IMR-90 (cell line): ENCODE results near the gene NRIP1. TPM values are rescaled to one million over a fixed set of nuclear protein-coding genes. Genes with fewer than 3 reads are reported as not detected.

Experiments used
- ATAC-seq: fragments of 200-7000 bp; cut with Tn5 transposase; 2 replicates; pipeline ENCODE4 v1.9.1; 2020; ENCODE audit warnings: low read depth, mild to moderate bottlenecking, moderate library complexity
- BruUV-seq: library from RNA; stranded (reverse); fragments of 400-500 nt; replicated peaks from 2 replicates; lab custom pipeline; 2021; lab: Mats Ljungman, UMichigan
- CTCF ChIA-PET: fragments of 300-600 bp; formaldehyde crosslinking; extraction: SDS; loops from one replicate; lab custom pipeline; 2021; ENCODE audit warnings: antibody characterized with exemption; lab: Yijun Ruan, JAX
- POLR2A ChIA-PET: fragments of 300-600 bp; sonication (Branson Sonifier 250); formaldehyde crosslinking; loops from one replicate; lab custom pipeline; 2022; ENCODE audit warnings: antibody characterized with exemption; ENCODE audit not compliant: unreplicated experiment; lab: Charles Lee
- DNase-seq: peaks from one replicate; pipeline ENCODE4 v3.0.0; 2013
- H2AFZ ChIP-seq: replicated peaks from 2 replicates; pipeline ENCODE3; 2013; ENCODE audit warnings: low read length, mild to moderate bottlenecking; ENCODE audit not compliant: poor library complexity
- H2AK5ac ChIP-seq: 2 replicates; pipeline ENCODE4 v1.6.1; 2013; ENCODE audit warnings: low read depth, low read length, inconsistent platforms
- H2AK9ac ChIP-seq: replicated peaks from 2 replicates; pipeline ENCODE3; 2013; ENCODE audit warnings: mild to moderate bottlenecking, low read depth, low read length, moderate library complexity; ENCODE audit not compliant: poor library complexity
- H2BK120ac ChIP-seq: 2 replicates; pipeline ENCODE4 v1.6.1; 2013; ENCODE audit warnings: low read depth, low read length, inconsistent platforms
- H2BK15ac ChIP-seq: 3 replicates; pipeline ENCODE4 v1.6.1; 2013; ENCODE audit warnings: low read depth, low read length, inconsistent platforms
- H2BK20ac ChIP-seq: 2 replicates; pipeline ENCODE4 v1.6.1; 2013; ENCODE audit warnings: low read depth, mild to moderate bottlenecking, inconsistent platforms, low read length, moderate library complexity
- H2BK5ac ChIP-seq: 2 replicates; pipeline ENCODE4 v1.6.1; 2013; ENCODE audit warnings: mild to moderate bottlenecking, low read depth, low read length, inconsistent platforms; ENCODE audit not compliant: poor library complexity, severe bottlenecking
- H3K14ac ChIP-seq: replicated peaks from 2 replicates; pipeline ENCODE4 v1.6.1; 2013; ENCODE audit warnings: low read depth, low read length, inconsistent platforms
- H3K18ac ChIP-seq: 2 replicates; pipeline ENCODE4 v1.6.1; 2013; ENCODE audit warnings: low read depth, low read length, control low read depth
- H3K23ac ChIP-seq: 2 replicates; pipeline ENCODE4 v1.6.1; 2013; ENCODE audit warnings: low read depth, low read length, inconsistent platforms
- H3K27ac ChIP-seq: 2 replicates; pipeline ENCODE4 v1.5.1; 2013; ENCODE audit warnings: mild to moderate bottlenecking, control low read depth, low read length; ENCODE audit not compliant: insufficient read depth
- H3K27me3 ChIP-seq: 2 replicates; pipeline ENCODE4 v1.6.1; 2013; ENCODE audit warnings: low read length; ENCODE audit not compliant: control insufficient read depth, insufficient read depth
- H3K36me3 ChIP-seq: 2 replicates; pipeline ENCODE4 v1.6.1; 2013; ENCODE audit warnings: low read length, mixed read lengths; ENCODE audit not compliant: control insufficient read depth, insufficient read depth
- H3K4ac ChIP-seq: 2 replicates; pipeline ENCODE4 v1.6.1; 2013; ENCODE audit warnings: low read depth, low read length, inconsistent platforms
- H3K4me1 ChIP-seq: 2 replicates; pipeline ENCODE4 v1.6.1; 2013; ENCODE audit warnings: low read length, mixed read lengths; ENCODE audit not compliant: control insufficient read depth, insufficient read depth
- H3K4me2 ChIP-seq: 2 replicates; pipeline ENCODE4 v1.6.1; 2013; ENCODE audit warnings: low read depth, mild to moderate bottlenecking, control low read depth, low read length, moderate library complexity
- H3K4me3 ChIP-seq: 2 replicates; pipeline ENCODE4 v1.5.1; 2013; ENCODE audit warnings: low read depth, mild to moderate bottlenecking, control low read depth, low read length, moderate library complexity; ENCODE audit not compliant: insufficient read depth
- H3K56ac ChIP-seq: 2 replicates; pipeline ENCODE4 v1.6.1; 2013; ENCODE audit warnings: low read length, inconsistent platforms; ENCODE audit not compliant: insufficient read depth; ENCODE audit errors: extremely low read depth
- H3K79me1 ChIP-seq, 2 experiments: 2 replicates each; pipeline ENCODE4 v1.6.1; 2013; ENCODE audit warnings: low read length in 2 of 2, inconsistent platforms in 1 of 2, low read depth in 1 of 2
- H3K9ac ChIP-seq: 2 replicates; pipeline ENCODE4 v1.6.1; 2013; ENCODE audit warnings: low read depth, low read length, control low read depth
- H3K9me1 ChIP-seq: 2 replicates; pipeline ENCODE4 v1.6.1; 2013; ENCODE audit warnings: low read length, inconsistent platforms; ENCODE audit not compliant: insufficient read depth
- H3K9me3 ChIP-seq: 2 replicates; pipeline ENCODE4 v1.6.1; 2013; ENCODE audit warnings: low read length; ENCODE audit not compliant: control insufficient read depth, insufficient read depth
- H4K20me1 ChIP-seq: 2 replicates; pipeline ENCODE4 v1.6.1; 2013; ENCODE audit warnings: low read length, inconsistent platforms; ENCODE audit not compliant: insufficient read depth
- H4K5ac ChIP-seq: 2 replicates; pipeline ENCODE4 v1.6.1; 2013; ENCODE audit warnings: mild to moderate bottlenecking, low read depth, low read length, control low read depth
- H4K8ac ChIP-seq, 2 experiments: 2 replicates each; pipeline ENCODE4 v1.6.1; 2013; ENCODE audit warnings: low read depth in 2 of 2, low read length in 2 of 2, control low read depth in 1 of 2, inconsistent platforms in 1 of 2
- H4K91ac ChIP-seq: 2 replicates; pipeline ENCODE4 v1.6.1; 2013; ENCODE audit warnings: low read depth, low read length, inconsistent platforms; ENCODE audit not compliant: insufficient read depth
- BHLHE40 ChIP-seq: fragments of 150-350 bp; IDR thresholded peaks from 2 replicates; pipeline ENCODE4 v1.6.1; 2016; ENCODE audit warnings: mild to moderate bottlenecking, low read depth, low read length
- CTCF ChIP-seq: conservative IDR thresholded peaks from 2 replicates; pipeline ENCODE4 v1.5.1; 2012; ENCODE audit warnings: mild to moderate bottlenecking, low read depth, low read length, improper control_type of control experiment
- ELK1 ChIP-seq: fragments of 150-350 bp; IDR thresholded peaks from 2 replicates; pipeline ENCODE4 v1.6.1; 2016; ENCODE audit warnings: low read depth, mild to moderate bottlenecking, low read length, moderate library complexity, borderline replicate concordance
- FOS ChIP-seq: fragments of 150-350 bp; IDR thresholded peaks from 2 replicates; pipeline ENCODE4 v1.6.1; 2016; ENCODE audit warnings: low read depth, low read length
- MAFK ChIP-seq: IDR thresholded peaks from 2 replicates; pipeline ENCODE4 v1.6.1; 2012; ENCODE audit warnings: low read depth, low read length, improper control_type of control experiment
- MAZ ChIP-seq: IDR thresholded peaks from 2 replicates; pipeline ENCODE4 v1.6.1; 2012; ENCODE audit warnings: low read depth, mild to moderate bottlenecking, low read length, improper control_type of control experiment, moderate library complexity, borderline replicate concordance
- MXI1 ChIP-seq: IDR thresholded peaks from 2 replicates; pipeline ENCODE4 v1.6.1; 2012; ENCODE audit warnings: low read depth, mild to moderate bottlenecking, low read length, moderate library complexity, borderline replicate concordance
- NFE2L2 ChIP-seq: fragments of 150-350 bp; IDR thresholded peaks from 2 replicates; pipeline ENCODE4 v1.6.1; 2016; ENCODE audit warnings: low read depth, mild to moderate bottlenecking, low read length
- POLR2A ChIP-seq: IDR thresholded peaks from 2 replicates; pipeline ENCODE4 v1.6.1; 2012; ENCODE audit warnings: mild to moderate bottlenecking, low read depth, low read length
- RAD21 ChIP-seq: IDR thresholded peaks from 2 replicates; pipeline ENCODE4 v1.6.1; 2012; ENCODE audit warnings: low read length, improper control_type of control experiment
- SMC3 ChIP-seq: fragments of 150-350 bp; IDR thresholded peaks from 2 replicates; pipeline ENCODE4 v1.6.1; 2016; ENCODE audit warnings: low read depth, mild to moderate bottlenecking, antibody characterized with exemption, low read length, moderate library complexity
- WGBS, 2 experiments: methylation state at CpG; one replicate each; pipeline versions ENCODE4 v1.1.5 to v1.1.7; 2013; ENCODE audit warnings: missing lambda C conversion rate in 2 of 2; ENCODE audit not compliant: insufficient read length in 1 of 2; ENCODE audit errors: extremely low coverage in 2 of 2; 5-methylcytosine and 5-hydroxymethylcytosine counted together
- dilution Hi-C: fragments of 300-500 bp; cut with HindIII; formaldehyde crosslinking; loops from one replicate; pipeline ENCODE4 v1.14.3; 2018; ENCODE audit warnings: low sequenced_read_pairs; ENCODE audit not compliant: unreplicated experiment
- in situ Hi-C: fragments of 300-500 bp; cut with MboI; formaldehyde crosslinking; loops from 3 replicates; pipeline ENCODE4 v1.14.3; 2019; ENCODE audit warnings: low sequenced_read_pairs, inconsistent platforms, mixed read lengths
- intact Hi-C: fragments of 100-400 bp; cut with micrococcal nuclease; formaldehyde crosslinking; loops from 2 replicates; pipeline ENCODE4 v1.10.0; 2022
- polyA plus RNA-seq, 3 experiments: library from polyadenylated mRNA; depleted of rRNA; stranded (reverse); fragments of >200 nt; gene quantifications; 2 replicates each; pipeline ENCODE4 v1.2.3, GENCODE V29; 2012; ENCODE audit warnings: low replicate concordance in 1 of 3
- total RNA-seq: library from RNA; depleted of rRNA; stranded (reverse); fragments of >200 nt; gene quantifications from 2 replicates; pipeline ENCODE4 v1.2.3, GENCODE V29; 2012

The NRIP1 gene
- total and polyA plus RNA-seq, 2 of the 4 experiments (the other 2 are of a cell fraction), result 9.6 to 73.8 TPM

- ATAC-seq (no peak), DNase-seq (no peak)
- Histone ChIP-seq H2BK15ac (no peak overlapping the region), H3K4ac (no peak overlapping the region), H2BK20ac (no peak overlapping the region), H3K9ac (no peak overlapping the region), H3K9me3 (no peaks in the 10 kb centered on the region; the same call in 1 of the 2 replicates), H3K56ac (no peak overlapping the region), H3K79me1 (peaks cover 22 to 39% of the 10 kb centered on the region in 2 experiments), H3K4me1 (peaks cover 1% of the 10 kb centered on the region; the same call in 1 of the 2 replicates), H4K20me1 (0 out of 2 replicates have a peak, but pooled peaks cover under 1% of the 10 kb centered on the region), H3K27ac (no peak overlapping the region), H3K27me3 (no peaks in the 10 kb centered on the region), H3K4me2 (no peak overlapping the region), H2BK120ac (no peak overlapping the region), H3K36me3 (peaks cover 10% of the 10 kb centered on the region), H3K14ac (no peak overlapping the region), H4K8ac (no peak overlapping the region), H4K5ac (no peak overlapping the region), H4K91ac (no peak overlapping the region), H2AK5ac (no peak overlapping the region), H3K18ac (no peak overlapping the region), H3K23ac (no peak overlapping the region), H2AK9ac (no peak overlapping the region), H3K9me1 (peaks cover 12% of the 10 kb centered on the region; the same call in 1 of the 2 replicates), H2BK5ac (no peak overlapping the region), H2AFZ (no peak overlapping the region), H3K4me3 (no peak overlapping the region)
- in situ Hi-C loops, result no loop called here
- dilution Hi-C loops, result no loop called here
- intact Hi-C loops, result no loop called here
- TF ChIP-seq FOS (no peak), MAFK (no peak), BHLHE40 (no peak), ELK1 (no peak), RAD21 (no peak), SMC3 (no peak), MXI1 (no peak), POLR2A (no peak), CTCF (no peak), NFE2L2 (no peak), MAZ (no peak)
- WGBS, 2 experiments, result 100% methylated on average over 4 of the region's 6 CpGs; no CpG with 5 or more reads in 1 of the 2 experiments
- POLR2A ChIA-PET, result no interaction called here
- CTCF ChIA-PET, result no interaction called here
- no TSS peak for BruUV-seq
Measured at GRCh38 chr21:14972678-14973077, 92.1 kb downstream of the NRIP1 start.
